HL-60/S4 treated with phorbol 12-myristate 13-acetate at 8.2 ng/mL for 4 days and 3 days (cell line): Measurements from ENCODE around the gene ARID3B.
"Not testable (repeated sequence)": the region's sequence is repeated elsewhere in the genome, so short reads cannot be mapped to it uniquely, and the experiment has no call there.

ENCODE experiments used
- in situ Hi-C: fragments of 300-500 bp; cut with MboI; formaldehyde crosslinking; loops from 2 replicates; pipeline ENCODE4 v1.15.0; 2022; ENCODE audit warnings: low sequenced_read_pairs

Gene ARID3B

GRCh38 chr15:74565381-74566085, 24.5 kb downstream of the ARID3B start:
- in situ Hi-C loops, result no loop called here

GRCh38 chr15:74568594-74568993, 27.6 kb downstream of the ARID3B start:
- in situ Hi-C loops, result no loop called here

GRCh38 chr15:74569731-74570070, 28.7 kb downstream of the ARID3B start:
- in situ Hi-C loops, result no loop called here

GRCh38 chr15:74571191-74571590, 30.2 kb downstream of the ARID3B start:
- in situ Hi-C loops, result no loop called here

DNA sequence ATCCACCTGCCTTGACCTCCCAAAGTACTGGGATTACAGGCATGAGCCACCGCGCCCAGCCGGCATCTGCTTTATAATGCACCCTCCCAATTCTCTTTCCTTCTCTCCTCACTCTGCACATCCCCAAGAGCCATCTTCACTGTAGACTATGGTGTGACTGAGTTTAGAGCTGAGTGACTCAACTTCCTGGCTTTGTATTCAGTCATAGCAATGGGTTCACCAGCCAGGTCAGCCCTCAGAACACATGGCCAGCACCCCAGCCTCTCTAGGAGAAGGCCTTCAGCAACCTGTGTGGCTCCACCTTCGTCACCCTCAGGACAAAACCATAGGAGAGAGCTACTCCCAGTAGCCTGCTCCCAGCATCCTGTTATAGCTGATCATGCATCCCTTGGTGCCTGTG, 33.0 kb downstream of the ARID3B start:
- in situ Hi-C loops, result no loop called here

DNA sequence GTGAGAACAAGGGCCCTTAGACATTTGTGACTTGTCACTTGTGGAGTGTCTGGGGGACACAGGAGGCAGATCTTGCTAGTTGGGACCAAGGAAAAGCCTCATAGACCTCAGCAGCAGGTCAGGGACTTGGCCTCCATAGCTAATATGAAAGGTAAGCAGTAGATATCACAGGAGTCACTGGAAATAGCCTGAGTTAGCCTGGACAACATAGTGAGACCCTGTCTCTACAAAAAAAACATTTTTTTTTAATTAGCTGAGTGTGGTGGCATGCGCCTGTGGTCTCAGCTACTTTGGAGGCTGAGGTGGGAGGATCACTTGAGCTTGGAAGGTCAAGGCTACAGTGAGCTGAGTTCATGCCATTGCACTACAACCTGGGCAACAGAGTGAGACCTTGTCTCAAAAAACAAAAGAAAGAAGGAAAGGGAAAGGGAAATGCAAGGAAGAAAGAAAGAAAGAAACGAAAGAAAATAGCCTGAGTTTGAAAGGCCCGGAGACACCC, 37.5 kb downstream of the ARID3B start:
- in situ Hi-C loops, result no loop called here

GRCh38 chr15:74579001-74579400, 38.0 kb downstream of the ARID3B start:
- in situ Hi-C loops, result no loop called here

DNA sequence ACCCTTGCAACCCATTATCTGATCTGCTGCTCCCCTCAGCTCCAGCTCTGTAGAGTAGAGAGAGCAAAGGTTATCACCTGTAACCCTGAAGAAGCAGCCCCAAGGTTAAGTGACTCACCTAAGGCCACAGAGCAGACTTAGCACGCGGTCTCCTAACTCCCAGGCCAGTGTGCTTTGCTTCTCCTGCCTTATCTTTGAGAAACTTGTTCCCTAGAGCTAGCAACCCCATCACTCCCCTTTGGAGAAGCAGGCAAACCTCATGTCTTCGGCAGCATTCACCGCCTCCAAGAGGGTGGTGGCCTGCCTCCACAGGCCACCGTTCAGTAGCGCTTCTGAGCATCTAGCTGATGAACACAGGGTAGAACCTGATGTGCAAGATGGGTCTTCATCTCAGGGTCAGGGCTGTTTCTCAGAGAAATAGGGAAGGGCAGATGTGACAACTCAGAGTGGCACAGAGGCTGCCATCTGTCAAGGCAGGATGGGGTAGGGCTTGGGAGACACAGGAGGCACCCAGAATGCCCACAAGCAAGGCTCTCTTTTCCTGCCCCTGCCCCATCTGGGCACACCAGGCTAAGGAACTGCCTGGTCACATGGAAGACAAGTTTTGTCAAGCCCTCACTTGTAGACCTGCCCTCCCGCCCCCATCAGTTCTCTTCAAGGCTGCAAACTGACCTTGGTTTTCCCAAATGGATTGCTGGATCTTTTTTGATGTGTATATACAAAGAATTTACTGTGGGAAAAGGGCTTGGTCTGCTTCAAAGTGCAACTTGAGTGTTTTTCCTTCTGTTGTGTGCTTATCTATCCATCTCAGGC, 39.7 kb downstream of the ARID3B start:
- in situ Hi-C loops, result no loop called here

DNA sequence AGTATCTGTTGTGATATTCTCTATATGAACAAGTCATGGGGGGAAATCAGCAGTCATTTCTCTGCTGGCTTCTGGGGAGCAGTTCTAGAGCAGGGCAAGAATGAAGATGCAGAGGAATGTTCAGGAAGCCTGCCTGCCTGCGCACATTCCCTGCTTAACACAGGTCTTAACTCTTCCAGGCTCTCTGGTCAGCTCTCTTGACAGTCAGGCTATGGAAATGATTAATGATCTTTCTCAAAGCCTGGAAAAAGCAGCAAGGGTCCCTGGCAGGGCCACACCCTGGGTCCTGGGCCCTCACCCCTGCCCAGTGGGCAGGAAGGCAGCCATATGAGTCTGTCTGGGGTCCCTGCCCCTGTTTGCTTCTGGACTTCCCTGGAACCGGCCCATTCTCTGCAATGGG, 43.2 kb downstream of the ARID3B start:
- in situ Hi-C loops, result no loop called here

DNA sequence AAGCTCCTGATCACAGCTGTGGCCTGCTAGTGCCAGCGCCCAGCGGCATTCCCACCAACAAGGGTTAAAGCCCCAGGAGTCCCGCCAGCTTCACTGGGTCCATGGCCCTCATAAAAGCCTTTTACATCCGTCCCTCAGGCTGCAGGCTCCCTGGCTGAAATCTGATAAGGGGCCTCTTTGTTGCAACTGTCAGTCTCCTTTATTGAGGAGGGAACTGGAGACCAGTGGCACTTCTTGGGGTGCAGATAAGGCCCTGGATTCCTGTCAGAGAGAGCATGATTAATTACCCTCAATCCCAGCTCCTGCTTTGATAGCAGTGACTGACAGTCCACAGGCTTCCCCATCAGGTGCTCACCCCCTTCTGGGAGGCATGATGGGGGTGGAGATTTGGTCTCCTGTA, 43.8 kb downstream of the ARID3B start:
- in situ Hi-C loops, result no loop called here

- in situ Hi-C loops, result no loop called here
These were observed 44.2 kb downstream of the ARID3B start for GRCh38 chr15:74585191-74585590.

GRCh38 chr15:74585857-74586256, 44.8 kb downstream of the ARID3B start:
- in situ Hi-C loops, result no loop called here

- in situ Hi-C loops, result no loop called here
These were observed 48.8 kb downstream of the ARID3B start for GRCh38 chr15:74589826-74590225.

- in situ Hi-C loops, result no loop called here
These were observed 51.2 kb downstream of the ARID3B start for GRCh38 chr15:74592222-74592621.

GRCh38 chr15:74593122-74593521, 52.1 kb downstream of the ARID3B start:
- in situ Hi-C loops, result no loop called here

DNA sequence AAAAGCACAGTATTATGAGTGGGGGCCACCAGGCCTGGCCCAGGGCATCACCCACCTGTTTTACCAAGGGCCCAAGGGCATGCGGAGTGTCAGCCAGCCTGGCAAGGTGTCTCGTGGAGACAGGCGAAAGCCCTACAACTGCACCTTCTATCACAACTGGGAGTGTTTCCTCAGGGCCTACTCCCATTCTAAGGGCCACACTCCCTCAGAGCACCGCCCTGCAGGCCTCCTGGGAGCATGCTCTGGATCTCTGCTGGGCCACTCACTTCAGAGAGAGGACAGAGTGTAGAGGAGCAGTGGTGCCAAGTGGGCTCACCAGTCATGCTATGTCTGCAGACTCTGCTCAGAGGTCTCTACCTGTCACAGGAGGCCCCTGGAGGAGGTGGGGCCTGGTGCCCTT, 53.4 kb downstream of the ARID3B start:
- in situ Hi-C loops, result no loop called here

DNA sequence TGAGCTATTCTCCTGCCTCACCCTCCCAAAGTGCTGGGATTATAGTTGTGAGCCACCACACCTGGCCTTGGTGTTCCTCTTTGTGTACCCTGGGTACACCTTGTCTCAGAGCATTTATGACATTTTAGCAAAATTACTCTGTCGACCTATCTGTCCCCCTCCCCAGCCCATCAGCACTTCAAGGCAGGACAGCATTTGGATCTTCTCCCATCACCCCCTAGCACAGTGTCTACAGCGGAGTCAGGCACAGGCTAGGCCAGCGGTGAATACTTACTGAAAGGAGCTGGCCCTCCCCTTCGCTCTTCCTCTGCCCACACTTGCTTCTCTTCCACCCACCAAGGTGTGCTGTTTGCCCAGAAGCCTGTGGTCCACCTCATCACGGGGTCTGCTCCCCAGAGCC, 54.3 kb downstream of the ARID3B start:
- in situ Hi-C loops, result no loop called here

DNA sequence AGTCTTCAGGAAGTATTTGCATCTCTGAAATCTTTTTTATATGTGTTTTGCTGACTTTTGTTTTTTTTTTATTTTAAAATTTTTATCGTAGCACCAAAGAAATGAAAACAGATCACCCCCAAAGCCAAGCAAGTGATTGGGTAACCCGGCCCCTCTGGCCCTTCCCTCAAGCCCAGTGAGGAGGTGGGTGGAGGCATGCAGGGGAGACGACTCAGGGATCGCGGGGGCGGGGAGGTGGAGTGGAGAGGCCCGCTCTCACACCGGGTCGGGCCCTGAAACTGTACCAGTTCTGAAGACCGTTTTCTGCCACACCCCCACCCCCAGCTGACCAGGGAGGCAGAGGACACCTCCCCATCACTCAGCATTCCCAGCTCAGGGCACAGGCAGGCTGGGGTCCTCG, 55.7 kb downstream of the ARID3B start:
- in situ Hi-C loops, result not testable (repeated sequence)

DNA sequence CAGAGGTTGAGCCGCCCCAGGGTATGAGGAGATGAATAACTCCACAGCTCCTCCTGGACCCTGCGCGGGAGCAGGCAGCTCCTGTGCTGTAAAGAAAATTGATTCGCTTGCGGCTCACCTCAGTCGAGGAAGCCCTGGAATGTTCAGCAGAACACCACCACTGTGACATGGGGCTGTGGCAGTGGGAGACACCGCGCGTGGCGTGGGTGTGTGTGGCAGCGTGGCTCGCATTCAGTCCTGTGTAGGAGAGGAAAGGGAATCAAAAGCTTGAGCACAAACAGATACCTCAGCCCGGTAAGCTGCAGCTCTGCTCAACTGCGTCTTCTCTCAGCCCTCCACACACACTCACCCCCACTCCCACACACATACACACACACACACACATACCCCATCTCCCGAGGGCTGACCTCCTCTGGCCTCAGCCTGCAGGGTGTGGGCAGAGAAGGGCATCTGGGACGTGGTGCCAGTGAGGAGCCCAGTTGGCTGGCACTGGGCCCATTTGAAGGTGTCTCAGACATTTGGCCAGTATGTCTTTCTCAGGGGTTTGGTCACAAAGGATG, 56.2 kb downstream of the ARID3B start:
- in situ Hi-C loops, result not testable (repeated sequence)

DNA sequence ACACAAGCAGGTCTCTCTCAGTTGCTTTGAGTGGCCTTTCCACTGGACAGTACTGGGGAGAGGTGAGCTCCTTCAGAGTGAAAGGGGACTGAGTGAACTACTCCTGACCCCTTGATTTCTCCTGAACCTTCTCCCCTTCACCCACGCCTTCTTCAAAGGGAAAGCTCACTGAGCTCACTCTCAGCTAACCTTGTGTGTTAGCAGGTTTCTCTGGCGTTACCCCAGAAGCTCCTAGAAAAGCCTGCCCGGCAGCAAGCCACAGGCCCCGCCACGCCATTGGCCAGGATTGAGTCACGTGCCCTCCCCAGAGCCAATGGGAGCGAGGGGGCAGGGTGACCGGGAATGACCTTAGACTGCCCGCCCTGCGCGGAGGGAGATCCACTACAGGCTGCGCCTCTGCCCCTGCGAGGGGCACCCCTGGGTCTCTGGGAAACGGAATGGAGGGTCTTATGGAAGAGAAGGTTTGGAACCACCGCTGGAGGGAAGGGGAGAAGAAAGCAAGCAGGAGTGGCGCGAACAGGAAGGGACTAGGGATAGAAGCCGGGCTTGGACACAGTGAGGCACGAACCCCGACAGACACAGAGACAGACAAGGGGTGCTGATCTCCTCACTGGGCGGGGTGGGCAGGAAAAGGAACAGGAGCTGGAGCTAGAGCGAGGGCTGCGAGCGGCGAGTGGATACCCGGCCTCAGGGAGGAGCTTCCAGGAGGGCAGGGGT, 57.3 kb downstream of the ARID3B start:
- in situ Hi-C loops, result no loop called here

DNA sequence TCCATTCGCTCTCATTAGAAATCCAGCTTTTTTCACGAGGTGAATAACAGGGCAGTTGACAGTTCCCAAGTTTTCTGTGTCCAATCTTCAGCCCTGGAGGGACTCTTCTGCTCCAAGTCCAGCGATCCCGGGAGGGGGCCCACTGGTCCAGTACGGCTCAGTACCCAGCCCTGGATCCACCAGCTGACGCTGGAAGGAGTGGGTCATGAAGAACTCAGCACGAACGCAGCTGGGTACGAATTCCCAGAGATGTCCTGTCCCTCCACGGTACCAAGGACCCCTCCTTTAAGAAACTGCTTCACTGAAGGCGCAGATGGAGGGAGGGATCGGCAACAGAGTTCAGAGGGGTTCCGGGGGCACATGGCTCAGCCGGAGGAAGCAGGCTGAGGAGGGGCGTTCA, 58.1 kb downstream of the ARID3B start:
- in situ Hi-C loops, result no loop called here
